ENCODE measurements around the gene IL10RA.

IL10RA gene

GRCh38 chr11:117941976-117942654 is 44.1 kb upstream of the IL10RA start:
- no peak overlapping the region for H3K4me3 ChIP-seq (ENCODE audit: low read depth, low read length)
- no peaks in the 10 kb centered on the region for H3K4me1 ChIP-seq
- TF ChIP-seq CTCF (IDR thresholded peaks at IDR 0.05): no peak
- H3K9me3 ChIP-seq (ENCODE audit: control insufficient read depth, low read length): no peaks in the 10 kb centered on the region
- no peak overlapping the region for H3K9ac ChIP-seq
- no peak overlapping the region for H3K4me2 ChIP-seq (ENCODE audit: low read length)
- no peaks in the 10 kb centered on the region for H3K27me3 ChIP-seq (ENCODE audit: control insufficient read depth, insufficient read depth, low read length)
- H2AFZ ChIP-seq: no peak overlapping the region
- H3K79me2 ChIP-seq: no peaks in the 10 kb centered on the region
- H3K27ac ChIP-seq: no peak overlapping the region
- H3K36me3 ChIP-seq (ENCODE audit: control insufficient read depth, insufficient read depth, low read length): no peaks in the 10 kb centered on the region

DNA sequence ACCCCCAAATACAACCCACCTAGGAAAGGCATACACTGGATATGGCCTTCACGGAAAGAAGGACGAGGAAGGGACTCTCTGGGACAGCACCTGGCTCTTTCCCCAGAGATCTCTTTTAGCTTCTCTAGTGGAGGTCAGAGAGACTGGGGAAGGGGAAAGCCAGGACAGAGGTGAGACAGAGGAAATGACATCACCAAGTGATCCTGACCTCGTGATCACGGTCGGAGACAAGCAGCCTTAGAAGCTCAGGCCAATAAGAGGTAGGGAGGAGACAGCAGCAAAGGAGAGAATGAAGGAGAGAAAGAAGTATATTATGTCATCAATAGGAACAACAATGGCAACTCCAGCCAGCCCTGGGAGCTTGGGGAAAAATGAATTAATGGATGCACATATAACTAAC is 41.6 kb upstream of the IL10RA start:
- H3K4me3 ChIP-seq (ENCODE audit: low read depth, low read length): no peak overlapping the region
- H3K79me2 ChIP-seq: no peaks in the 10 kb centered on the region
- H3K27me3 ChIP-seq (ENCODE audit: control insufficient read depth, insufficient read depth, low read length): no peaks in the 10 kb centered on the region
- no peaks in the 10 kb centered on the region for H3K9me3 ChIP-seq (ENCODE audit: control insufficient read depth, low read length)
- no peak overlapping the region for H3K27ac ChIP-seq
- H3K4me2 ChIP-seq (ENCODE audit: low read length): no peak overlapping the region
- H3K36me3 ChIP-seq (ENCODE audit: control insufficient read depth, insufficient read depth, low read length): no peaks in the 10 kb centered on the region
- no peaks in the 10 kb centered on the region for H3K4me1 ChIP-seq
- no peak for TF ChIP-seq CTCF (IDR thresholded peaks at IDR 0.05)
- no peak overlapping the region for H2AFZ ChIP-seq
- no peak overlapping the region for H3K9ac ChIP-seq

DNA sequence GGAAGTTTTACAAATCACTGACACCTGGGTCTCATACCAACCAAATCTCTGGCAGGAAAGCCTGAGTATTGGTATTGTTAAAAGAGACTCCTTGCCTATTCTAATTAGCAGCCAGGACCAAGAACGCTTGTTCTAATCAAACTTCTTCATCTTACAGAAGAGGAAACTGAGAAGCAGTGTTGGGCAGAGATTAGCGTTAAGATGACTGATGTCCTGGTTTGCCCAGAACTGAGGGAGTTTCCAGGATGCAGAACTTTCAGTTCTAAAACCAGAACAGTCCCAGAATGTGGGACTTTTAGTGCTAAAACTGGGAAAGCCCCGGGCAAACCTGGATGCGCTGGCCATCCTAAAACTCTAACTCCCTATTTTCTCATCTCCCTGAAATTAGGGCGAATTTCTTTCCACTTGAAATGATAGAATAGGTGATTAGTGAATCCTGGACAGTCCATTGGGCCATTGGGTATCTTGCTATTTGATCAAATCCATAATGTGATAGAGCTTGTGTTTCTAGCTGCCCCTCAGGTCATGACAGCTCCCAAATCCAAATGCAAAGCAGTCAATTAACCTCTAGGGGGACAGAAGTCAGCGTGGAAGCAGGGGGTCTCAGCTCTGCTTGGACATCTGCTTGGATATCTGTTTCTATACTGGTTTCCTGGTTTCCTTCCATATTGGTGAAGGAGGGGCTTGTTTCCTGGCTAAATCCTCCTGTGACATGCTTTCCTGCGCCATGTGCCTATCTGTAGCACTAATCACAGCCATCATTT is 41.0 kb upstream of the IL10RA start:
- H3K9ac ChIP-seq: no peak overlapping the region
- H3K27me3 ChIP-seq (ENCODE audit: control insufficient read depth, insufficient read depth, low read length): no peaks in the 10 kb centered on the region
- no peak overlapping the region for H3K27ac ChIP-seq
- H3K4me1 ChIP-seq: no peaks in the 10 kb centered on the region
- no peak overlapping the region for H3K4me3 ChIP-seq (ENCODE audit: low read depth, low read length)
- no peaks in the 10 kb centered on the region for H3K36me3 ChIP-seq (ENCODE audit: control insufficient read depth, insufficient read depth, low read length)
- no peak for TF ChIP-seq CTCF (IDR thresholded peaks at IDR 0.05)
- H3K4me2 ChIP-seq (ENCODE audit: low read length): no peak overlapping the region
- H2AFZ ChIP-seq: no peak overlapping the region
- no peaks in the 10 kb centered on the region for H3K9me3 ChIP-seq (ENCODE audit: control insufficient read depth, low read length)
- H3K79me2 ChIP-seq: no peaks in the 10 kb centered on the region

- H3K9ac ChIP-seq: no peak overlapping the region
- no peaks in the 10 kb centered on the region for H3K4me1 ChIP-seq
- H2AFZ ChIP-seq: no peak overlapping the region
- H3K27ac ChIP-seq: no peak overlapping the region
- H3K4me3 ChIP-seq (ENCODE audit: low read depth, low read length): no peak overlapping the region
- no peaks in the 10 kb centered on the region for H3K27me3 ChIP-seq (ENCODE audit: control insufficient read depth, insufficient read depth, low read length)
- H3K79me2 ChIP-seq: no peaks in the 10 kb centered on the region
- TF ChIP-seq CTCF (IDR thresholded peaks at IDR 0.05): no peak
- H3K4me2 ChIP-seq (ENCODE audit: low read length): no peak overlapping the region
- H3K9me3 ChIP-seq (ENCODE audit: control insufficient read depth, low read length): no peaks in the 10 kb centered on the region
- no peaks in the 10 kb centered on the region for H3K36me3 ChIP-seq (ENCODE audit: control insufficient read depth, insufficient read depth, low read length)
These were observed 39.9 kb upstream of the IL10RA start for GRCh38 chr11:117946156-117946841.
